Mesodermal cell (in vitro differentiated cells): ENCODE results near the gene RAMACL.

Experiments used
- H3K27ac ChIP-seq: 2 replicates; pipeline ENCODE4 v1.7.0; 2013; ENCODE audit warnings: mild to moderate bottlenecking, low read depth, low read length, moderate library complexity; ENCODE audit not compliant: severe bottlenecking
- H3K36me3 ChIP-seq: 2 replicates; pipeline ENCODE4 v1.7.1; 2013; ENCODE audit warnings: mild to moderate bottlenecking, low read length, moderate library complexity; ENCODE audit not compliant: control insufficient read depth, insufficient read depth
- H3K4me1 ChIP-seq: one replicate; pipeline ENCODE4 v1.7.1; 2013; ENCODE audit warnings: mild to moderate bottlenecking, low read length; ENCODE audit not compliant: insufficient read depth, control insufficient read depth, poor library complexity, severe bottlenecking
- H3K4me3 ChIP-seq: 2 replicates; pipeline ENCODE4 v1.7.0; 2013; ENCODE audit warnings: low read length, control low read depth, mild to moderate bottlenecking; ENCODE audit not compliant: insufficient read depth, poor library complexity, severe bottlenecking; ENCODE audit errors: extremely low read depth
- H3K9me3 ChIP-seq: 2 replicates; pipeline ENCODE4 v1.7.1; 2013; ENCODE audit warnings: mild to moderate bottlenecking, low read length, moderate library complexity; ENCODE audit not compliant: control insufficient read depth
- WGBS, 2 experiments: methylation state at CpG; one replicate each; pipeline ENCODE4 v1.1.5; 2013; ENCODE audit warnings: missing lambda C conversion rate in 2 of 2; ENCODE audit not compliant: insufficient coverage in 2 of 2; 5-methylcytosine and 5-hydroxymethylcytosine counted together

The RAMACL gene

DNA sequence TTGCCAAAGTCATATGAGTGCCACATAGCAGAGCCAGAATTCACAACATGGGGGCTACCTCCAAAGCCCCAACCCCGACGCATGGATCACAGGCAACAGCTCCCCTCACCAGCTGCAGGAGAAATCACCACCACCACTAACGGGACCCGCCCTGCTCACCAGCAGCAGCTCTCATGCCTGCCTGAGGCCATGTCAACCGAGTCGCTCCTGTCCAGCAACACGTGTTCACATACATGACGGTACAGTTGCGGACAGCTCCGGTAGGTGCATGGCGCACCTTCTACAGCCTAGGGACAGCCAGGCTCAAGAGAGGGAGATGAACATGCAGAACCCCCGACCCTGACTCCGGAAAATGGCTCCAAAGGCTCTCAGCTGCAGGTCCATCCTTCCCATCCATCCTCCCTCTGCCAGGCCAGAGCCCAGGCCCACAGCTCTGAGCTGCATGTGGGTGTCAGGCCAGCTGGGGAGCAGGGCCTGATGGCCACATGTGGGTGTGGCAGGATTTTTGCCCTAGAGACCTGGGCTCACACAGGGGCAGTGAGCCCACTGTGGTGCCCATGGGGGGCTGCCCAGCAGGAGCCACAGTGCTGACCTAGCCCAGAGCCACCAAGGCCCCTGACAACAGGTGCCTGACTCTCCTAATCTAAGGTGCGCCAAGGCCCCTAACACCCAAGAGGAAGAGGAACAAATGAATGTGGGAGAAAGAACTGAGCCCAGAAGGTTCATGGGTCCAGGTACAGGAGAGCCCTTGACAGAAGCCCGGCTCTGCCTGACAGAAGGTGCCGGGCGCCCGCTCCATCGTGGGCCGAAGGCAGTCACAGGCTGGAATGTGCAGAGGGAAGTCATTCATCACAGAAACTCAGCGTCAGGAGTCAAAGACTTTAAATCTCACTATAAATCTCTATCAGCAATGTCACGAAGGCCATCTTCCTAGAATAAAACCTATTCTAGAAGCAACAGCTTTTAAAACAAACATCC, 30.1 kb upstream of the RAMACL start:
- no peak overlapping the region for H3K27ac ChIP-seq
- no peaks in the 10 kb centered on the region for H3K9me3 ChIP-seq
- H3K4me1 ChIP-seq = peaks cover 29% of the 10 kb centered on the region
- no peak overlapping the region for H3K4me3 ChIP-seq
- WGBS, 2 experiments = 95% methylated on average over 15 to 20 of the region's 22 CpGs
- peaks cover 14% of the 10 kb centered on the region for H3K36me3 ChIP-seq

GRCh38 chr6:166615059-166615770, 28.7 kb upstream of the RAMACL start:
- Histone ChIP-seq H3K27ac (no peak overlapping the region), H3K4me1 (peaks cover 29% of the 10 kb centered on the region), H3K36me3 (peaks cover 14% of the 10 kb centered on the region), H3K4me3 (no peak overlapping the region), H3K9me3 (no peaks in the 10 kb centered on the region)
- WGBS, 2 experiments = 91 to 93% methylated on average over 18 of the region's 21 CpGs

DNA sequence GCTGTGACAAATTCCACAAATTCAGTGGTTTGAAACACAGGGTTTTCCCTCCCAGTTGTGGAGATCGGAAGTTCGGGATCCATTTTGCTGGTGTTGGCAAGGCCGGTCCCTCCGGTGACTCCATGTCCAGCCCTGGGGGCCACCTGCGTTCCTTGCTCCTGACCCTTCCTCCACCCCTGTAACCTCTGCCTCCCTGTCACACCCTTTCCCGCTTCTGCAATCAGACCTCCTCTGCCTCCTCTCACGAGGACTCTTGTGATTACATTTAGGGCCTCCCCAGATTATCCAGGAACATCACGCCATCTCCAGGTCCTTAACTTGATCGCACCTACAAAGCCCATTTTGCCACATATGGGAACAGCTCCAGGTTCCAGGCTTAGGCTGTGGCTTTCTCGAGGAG, 28.1 kb upstream of the RAMACL start:
- Histone ChIP-seq H3K27ac (no peak overlapping the region), H3K36me3 (peaks cover 14% of the 10 kb centered on the region), H3K4me3 (no peak overlapping the region), H3K4me1 (peaks cover 26% of the 10 kb centered on the region), H3K9me3 (no peaks in the 10 kb centered on the region)
- WGBS, 2 experiments = 89 to 91% methylated on average over 8 to 10 of the region's 10 CpGs

GRCh38 chr6:166614171-166614583, 27.7 kb upstream of the RAMACL start:
- no peak overlapping the region for H3K4me3 ChIP-seq
- WGBS, 2 experiments = 96% methylated on average over 11 to 12 of the region's 12 CpGs
- peaks cover 21% of the 10 kb centered on the region for H3K4me1 ChIP-seq
- H3K36me3 ChIP-seq = peaks cover 14% of the 10 kb centered on the region
- H3K27ac ChIP-seq = no peak overlapping the region
- H3K9me3 ChIP-seq = no peaks in the 10 kb centered on the region

- WGBS, 2 experiments = 92 to 93% methylated on average over 7 of the region's 7 CpGs
- Histone ChIP-seq H3K27ac (no peak overlapping the region), H3K9me3 (no peaks in the 10 kb centered on the region), H3K36me3 (peaks cover 4% of the 10 kb centered on the region), H3K4me1 (peaks cover 16% of the 10 kb centered on the region), H3K4me3 (no peak overlapping the region)
These were observed 26.5 kb upstream of the RAMACL start for GRCh38 chr6:166613027-166613426.

- Histone ChIP-seq H3K9me3 (no peaks in the 10 kb centered on the region), H3K4me1 (peaks cover 16% of the 10 kb centered on the region), H3K36me3 (no peaks in the 10 kb centered on the region), H3K27ac (no peak overlapping the region), H3K4me3 (no peak overlapping the region)
- 91 to 94% methylated on average over 8 to 9 of the region's 11 CpGs for WGBS, 2 experiments
These were observed 26.0 kb upstream of the RAMACL start for GRCh38 chr6:166612471-166612881.

- H3K9me3 ChIP-seq = no peaks in the 10 kb centered on the region
- H3K4me1 ChIP-seq = peaks cover 16% of the 10 kb centered on the region
- 90 to 91% methylated on average over 4 of the region's 4 CpGs for WGBS, 2 experiments
- H3K27ac ChIP-seq = no peak overlapping the region
- no peaks in the 10 kb centered on the region for H3K36me3 ChIP-seq
- no peak overlapping the region for H3K4me3 ChIP-seq
These were observed 25.2 kb upstream of the RAMACL start for GRCh38 chr6:166611631-166612030.

GRCh38 chr6:166610069-166610468, 23.6 kb upstream of the RAMACL start:
- Histone ChIP-seq H3K4me1 (peaks cover 5% of the 10 kb centered on the region), H3K36me3 (no peaks in the 10 kb centered on the region), H3K9me3 (no peaks in the 10 kb centered on the region), H3K27ac (no peak overlapping the region), H3K4me3 (no peak overlapping the region)
- WGBS, 2 experiments = 76 to 82% methylated on average over 7 to 8 of the region's 9 CpGs

DNA sequence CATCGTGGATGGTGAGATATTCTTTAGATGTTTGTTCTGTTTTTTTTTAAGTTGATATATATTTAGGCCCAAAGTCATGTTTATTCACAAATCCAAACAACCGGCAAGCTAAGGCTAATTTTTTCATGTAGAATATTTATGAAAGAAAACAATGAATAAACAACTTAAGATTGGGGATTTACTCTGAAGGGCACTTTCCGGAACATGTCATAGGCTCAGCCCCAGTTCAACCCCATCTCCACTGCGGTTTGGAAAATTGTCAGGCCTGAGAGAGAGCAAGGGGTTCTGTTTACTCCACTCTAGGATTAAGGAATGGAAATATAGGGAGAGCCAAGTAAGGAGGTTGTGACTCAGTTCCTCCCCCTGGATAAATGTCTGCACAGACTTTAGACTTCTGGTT, 22.3 kb upstream of the RAMACL start:
- 100% methylated on average over 1 of the region's 4 CpGs; no CpG with 5 or more reads in 1 of the 2 experiments for WGBS, 2 experiments

DNA sequence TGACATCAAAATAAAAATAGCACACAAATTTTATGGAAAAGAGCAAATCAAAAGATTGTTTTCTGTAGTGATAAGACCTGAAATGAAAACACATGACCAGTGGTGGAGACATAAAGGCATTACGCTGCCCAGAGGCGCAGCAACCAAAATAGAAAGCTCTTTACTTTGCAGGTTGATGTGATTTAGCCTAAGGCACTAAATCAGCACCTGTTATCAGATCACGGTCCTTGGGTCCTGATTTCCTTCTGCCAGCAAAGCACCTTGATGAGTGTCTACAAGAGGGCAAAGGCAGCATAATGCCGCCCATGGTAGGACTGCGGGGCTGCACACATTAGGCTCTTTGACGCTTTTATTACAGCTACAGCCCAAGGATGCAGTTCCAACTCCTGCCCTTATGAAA, 19.3 kb upstream of the RAMACL start:
- no peak overlapping the region for H3K27ac ChIP-seq
- no peaks in the 10 kb centered on the region for H3K36me3 ChIP-seq
- no peaks in the 10 kb centered on the region for H3K4me1 ChIP-seq
- H3K4me3 ChIP-seq = no peak overlapping the region
- H3K9me3 ChIP-seq = no peaks in the 10 kb centered on the region
- WGBS, 2 experiments = 92 to 99% methylated on average over 6 of the region's 6 CpGs

More for the DNA sequence above, 22.3 kb upstream of the RAMACL start:
- no peaks in the 10 kb centered on the region for H3K4me1 ChIP-seq
- no peak overlapping the region for H3K4me3 ChIP-seq
- H3K27ac ChIP-seq = no peak overlapping the region
- H3K36me3 ChIP-seq = no peaks in the 10 kb centered on the region
- no peaks in the 10 kb centered on the region for H3K9me3 ChIP-seq
